Hepatocyte (in vitro differentiated cells): ENCODE data around the gene SLC4A5. TPM values are rescaled to one million over a fixed set of nuclear protein-coding genes. Genes with fewer than 3 reads are reported as not detected.

Experiments
- DNase-seq: peaks from one replicate; pipeline ENCODE4 v3.0.0-alpha.2; 2016; ENCODE audit warnings: low spot score
- H2AFZ ChIP-seq: fragments of 200-600 bp; sonication (generic); 2 replicates; pipeline ENCODE4 v1.6.0; 2016; ENCODE audit warnings: antibody characterized with exemption, mild to moderate bottlenecking
- H3K27ac ChIP-seq: fragments of 200-600 bp; sonication (generic); 2 replicates; pipeline ENCODE4 v1.5.1; 2016; ENCODE audit warnings: mild to moderate bottlenecking
- H3K27me3 ChIP-seq: fragments of 200-600 bp; sonication (generic); 2 replicates; pipeline ENCODE4 v1.6.1; 2016
- H3K36me3 ChIP-seq: fragments of 200-600 bp; sonication (generic); replicated peaks from 2 replicates; pipeline ENCODE4 v1.5.1; 2016; ENCODE audit warnings: low read depth; ENCODE audit not compliant: insufficient read depth
- H3K4me1 ChIP-seq: fragments of 200-600 bp; sonication (generic); 2 replicates; pipeline ENCODE4 v1.5.1; 2016; ENCODE audit warnings: mild to moderate bottlenecking, moderate library complexity; ENCODE audit not compliant: insufficient read depth
- H3K4me2 ChIP-seq: fragments of 200-600 bp; sonication (generic); 2 replicates; pipeline ENCODE4 v1.6.0; 2016
- H3K4me3 ChIP-seq: fragments of 200-600 bp; sonication (generic); 2 replicates; pipeline ENCODE4 v1.5.1; 2016; ENCODE audit warnings: mild to moderate bottlenecking
- H3K79me2 ChIP-seq: fragments of 200-600 bp; sonication (generic); 2 replicates; pipeline ENCODE4 v1.6.0; 2017; ENCODE audit warnings: mild to moderate bottlenecking
- H3K9me2 ChIP-seq: fragments of 200-600 bp; sonication (generic); replicated peaks from 2 replicates; pipeline ENCODE4 v1.6.0; 2017; ENCODE audit warnings: mild to moderate bottlenecking; ENCODE audit not compliant: insufficient read depth
- H3K9me3 ChIP-seq: fragments of 200-600 bp; sonication (generic); 2 replicates; pipeline ENCODE4 v1.5.1; 2016; ENCODE audit warnings: low read depth, mild to moderate bottlenecking
- H4K20me1 ChIP-seq: fragments of 200-600 bp; sonication (generic); 2 replicates; pipeline ENCODE4 v1.6.0; 2016; ENCODE audit warnings: mild to moderate bottlenecking; ENCODE audit not compliant: insufficient read depth, poor library complexity, severe bottlenecking
- CTCF ChIP-seq: fragments of 200-600 bp; sonication (generic); IDR thresholded peaks from 2 replicates; pipeline ENCODE4 v1.5.1; 2016; ENCODE audit warnings: antibody characterized with exemption, mild to moderate bottlenecking; ENCODE audit not compliant: poor library complexity
- EZH2 ChIP-seq: fragments of 200-600 bp; sonication (generic); IDR thresholded peaks from 2 replicates; pipeline ENCODE4 v1.6.1; 2016; ENCODE audit warnings: antibody characterized with exemption, mild to moderate bottlenecking, borderline replicate concordance
- EZH2phosphoT487 ChIP-seq: fragments of 200-600 bp; sonication (generic); IDR thresholded peaks from one replicate; pipeline ENCODE4 v1.6.1; 2018; ENCODE audit warnings: antibody characterized with exemption, mild to moderate bottlenecking, low read depth, moderate library complexity; ENCODE audit not compliant: unreplicated experiment, severe bottlenecking
- WGBS: methylation state at CpG from one replicate; pipeline ENCODE4 v1.1.6; 2016; ENCODE audit warnings: low lambda C conversion rate; ENCODE audit errors: missing lambda C conversion rate; 5-methylcytosine and 5-hydroxymethylcytosine counted together
- polyA plus RNA-seq: library from polyadenylated mRNA; unstranded; fragments of >200 nt; fragmentation: Nextera tagmentation; extraction: Ambion mirVana; gene quantifications from 2 replicates; pipeline ENCODE4 v1.2.1, GENCODE V29; 2016
- total RNA-seq: library from RNA; depleted of rRNA; stranded (reverse); fragments of >200 nt; gene quantifications from 2 replicates; pipeline ENCODE4 v1.2.3, GENCODE V29; 2014

Gene SLC4A5
- total and polyA plus RNA-seq, 2 experiments from 2014 or later = 0.28 to 1.5 TPM

GRCh38 chr2:74374509-74375205, 31.4 kb upstream of the SLC4A5 start:
- DNase-seq = peak; percentile 89
- no peaks in the 10 kb centered on the region for H3K27me3 ChIP-seq
- peaks cover 41% of the 10 kb centered on the region for H3K79me2 ChIP-seq
- H4K20me1 ChIP-seq = peaks cover 12% of the 10 kb centered on the region
- no peak overlapping the region for H2AFZ ChIP-seq
- TF ChIP-seq EZH2phosphoT487 = no peak
- no peak for TF ChIP-seq CTCF
- no peak for TF ChIP-seq EZH2
- H3K9me3 ChIP-seq = no peaks in the 10 kb centered on the region
- no peaks in the 10 kb centered on the region for H3K9me2 ChIP-seq
- WGBS = 53% methylated on average over 17 of the region's 19 CpGs
- H3K4me3 ChIP-seq = no peak overlapping the region
- H3K4me2 ChIP-seq = peak overlapping the region; percentile 71
- no peak overlapping the region for H3K27ac ChIP-seq
- H3K4me1 ChIP-seq = peaks cover 3% of the 10 kb centered on the region
- H3K36me3 ChIP-seq = no peaks in the 10 kb centered on the region

GRCh38 chr2:74373985-74374384, 30.8 kb upstream of the SLC4A5 start:
- Histone ChIP-seq H4K20me1 (peaks cover 5% of the 10 kb centered on the region), H3K4me1 (no peaks in the 10 kb centered on the region), H3K4me3 (no peak overlapping the region), H3K9me3 (no peaks in the 10 kb centered on the region), H3K9me2 (no peaks in the 10 kb centered on the region), H3K27me3 (no peaks in the 10 kb centered on the region), H3K4me2 (peak overlapping the region; percentile 71), H3K79me2 (peaks cover 34% of the 10 kb centered on the region), H3K27ac (no peak overlapping the region), H2AFZ (no peak overlapping the region), H3K36me3 (no peaks in the 10 kb centered on the region)
- no peak for TF ChIP-seq EZH2phosphoT487
- TF ChIP-seq CTCF = no peak
- no peak for TF ChIP-seq EZH2
- no peak for DNase-seq
- WGBS = 90% methylated on average over 6 of the region's 8 CpGs

GRCh38 chr2:74373221-74373676, 30.0 kb upstream of the SLC4A5 start:
- Histone ChIP-seq H3K79me2 (peaks cover 27% of the 10 kb centered on the region), H3K36me3 (no peaks in the 10 kb centered on the region), H3K4me3 (no peak overlapping the region), H3K4me1 (no peaks in the 10 kb centered on the region), H3K4me2 (no peak overlapping the region), H3K27me3 (no peaks in the 10 kb centered on the region), H3K9me2 (no peaks in the 10 kb centered on the region), H2AFZ (no peak overlapping the region), H3K9me3 (no peaks in the 10 kb centered on the region), H3K27ac (no peak overlapping the region), H4K20me1 (peaks cover 3% of the 10 kb centered on the region)
- no peak for TF ChIP-seq EZH2phosphoT487
- TF ChIP-seq EZH2 = no peak
- no peak for TF ChIP-seq CTCF
- WGBS = 81% methylated on average over 5 of the region's 5 CpGs
- peak; percentile 41 for DNase-seq

- Histone ChIP-seq H4K20me1 (peaks cover 3% of the 10 kb centered on the region), H3K4me2 (no peak overlapping the region)
- WGBS = 95% methylated on average over 6 of the region's 6 CpGs
Measured at GRCh38 chr2:74372674-74373073, 29.5 kb upstream of the SLC4A5 start.

More at GRCh38 chr2:74372674-74373073, 29.5 kb upstream of the SLC4A5 start:
- Histone ChIP-seq H2AFZ (no peak overlapping the region), H3K9me3 (no peaks in the 10 kb centered on the region), H3K4me3 (no peak overlapping the region), H3K79me2 (peaks cover 21% of the 10 kb centered on the region), H3K4me1 (no peaks in the 10 kb centered on the region), H3K27ac (no peak overlapping the region), H3K36me3 (no peaks in the 10 kb centered on the region), H3K27me3 (no peaks in the 10 kb centered on the region), H3K9me2 (no peaks in the 10 kb centered on the region)
- TF ChIP-seq CTCF (no peak), EZH2phosphoT487 (no peak), EZH2 (no peak)
- no peak for DNase-seq
